Measurements from ENCODE around the gene BABAM2.

Gene BABAM2

GRCh38 chr2:27909901-27910300, 19.4 kb downstream of the BABAM2 start:
- Histone ChIP-seq H3K27ac (ENCODE audit: extremely low read depth, low read depth, low read length) (no peak overlapping the region), H3K4me1 (ENCODE audit: control insufficient read depth, insufficient read depth, low read length) (no peaks in the 10 kb centered on the region), H3K9me3 (ENCODE audit: control insufficient read depth, insufficient read depth, low read depth, low read length) (no peaks in the 10 kb centered on the region), H3K36me3 (ENCODE audit: control insufficient read depth in 2 of 2, insufficient read depth in 1 of 2, low read length in 2 of 2) (no peaks in the 10 kb centered on the region), H3K4me3 (ENCODE audit: low read depth, low read length) (no peak overlapping the region)
- ChIA-PET POLR2A (no interaction called here), CTCF (interaction anchor here (0.7 kb wide), 1 partner anchor 848 kb away, joined by 3 read pairs; no protein-coding TSS in a partner anchor)
- TF ChIP-seq ZBTB26 (tag by site-specific recombination; optimal IDR thresholded peaks at IDR 0.05) (no peak), KLF1 (tag by site-specific recombination; IDR thresholded peaks at IDR 0.05) (no peak), ZNF837 (tag by site-specific recombination; IDR thresholded peaks at IDR 0.05) (no peak), ZNF529 (tag by site-specific recombination; IDR thresholded peaks at IDR 0.05; ENCODE audit: insufficient replicate concordance) (no peak)

DNA sequence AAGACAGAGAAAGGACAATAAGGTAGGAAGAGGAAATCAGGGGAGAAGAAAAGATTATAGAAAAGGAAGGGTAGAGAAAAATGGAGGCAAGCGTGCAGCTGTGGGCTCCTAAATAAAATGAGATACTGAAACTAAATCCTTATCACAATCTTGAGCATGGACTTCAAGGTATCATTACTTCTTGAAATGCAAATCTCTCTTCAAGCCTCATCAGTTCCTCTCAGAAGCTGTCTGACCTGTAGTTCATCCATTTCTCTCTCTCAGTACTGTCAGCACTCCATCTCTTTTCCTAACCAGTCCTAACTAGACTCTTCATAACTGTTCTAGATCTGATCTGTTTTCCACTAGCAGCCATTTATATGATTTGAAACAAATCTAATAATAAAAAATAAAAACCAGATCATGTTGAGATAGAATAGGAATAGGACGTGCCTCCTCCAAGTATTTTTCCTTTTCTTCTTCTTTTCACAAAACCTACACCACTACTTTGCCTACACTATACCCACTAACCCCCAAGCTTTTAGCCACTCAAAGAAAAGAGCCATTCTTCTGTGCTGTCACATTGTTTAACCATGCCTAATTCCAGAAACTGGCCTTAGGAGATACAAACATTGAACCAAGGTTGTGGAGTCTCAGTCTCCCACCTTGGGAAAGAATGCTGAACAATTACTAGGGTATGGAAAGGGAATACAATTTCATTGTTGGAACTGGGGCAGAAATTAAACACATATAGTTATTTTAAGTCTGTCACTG, 21.1 kb downstream of the BABAM2 start:
- Histone ChIP-seq H3K27ac (ENCODE audit: extremely low read depth, low read depth, low read length) (no peak overlapping the region), H3K9me3 (ENCODE audit: control insufficient read depth, insufficient read depth, low read depth, low read length) (no peaks in the 10 kb centered on the region), H3K4me1 (ENCODE audit: control insufficient read depth, insufficient read depth, low read length) (peaks cover 14% of the 10 kb centered on the region; the same call in 1 of the 2 replicates), H3K4me3 (ENCODE audit: low read depth, low read length) (no peak overlapping the region), H3K36me3 (ENCODE audit: control insufficient read depth in 2 of 2, insufficient read depth in 1 of 2, low read length in 2 of 2) (no peaks in the 10 kb centered on the region)
- CTCF ChIA-PET, result interaction anchor here (0.6 kb wide), 2 partner anchors 282 to 629 kb away, joined by 3 read pairs; no protein-coding TSS in a partner anchor
- TF ChIP-seq ZNF239 (tag by site-specific recombination; IDR thresholded peaks at IDR 0.05) (no peak), ZBTB17 (tag by site-specific recombination; IDR thresholded peaks at IDR 0.05) (peak; percentile 87)
- POLR2A ChIA-PET, result no interaction called here

DNA sequence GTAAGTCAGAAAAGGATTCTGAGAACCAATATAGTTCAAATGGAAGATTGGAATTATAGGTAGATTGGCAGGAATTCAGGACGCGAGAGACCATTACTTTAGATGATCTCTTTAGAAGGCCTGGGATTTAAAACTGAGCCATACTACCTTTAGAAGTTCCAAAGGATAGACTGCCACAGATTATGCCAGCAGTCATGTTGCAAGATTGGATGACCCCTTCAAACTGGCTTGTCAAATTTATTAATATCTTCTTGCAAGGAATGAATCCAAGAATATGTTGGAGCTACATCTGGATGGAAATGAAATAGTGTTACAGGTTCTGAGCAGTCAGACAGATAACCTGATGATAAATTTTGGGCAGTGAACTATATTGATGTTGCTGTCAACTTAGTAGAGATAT, 22.0 kb downstream of the BABAM2 start:
- ChIA-PET POLR2A (no interaction called here), CTCF (no interaction called here)
- Histone ChIP-seq H3K4me1 (ENCODE audit: control insufficient read depth, insufficient read depth, low read length) (peaks cover 14% of the 10 kb centered on the region; the same call in 1 of the 2 replicates), H3K4me3 (ENCODE audit: low read depth, low read length) (no peak overlapping the region), H3K36me3 (ENCODE audit: control insufficient read depth in 2 of 2, insufficient read depth in 1 of 2, low read length in 2 of 2) (no peaks in the 10 kb centered on the region), H3K27ac (ENCODE audit: extremely low read depth, low read depth, low read length) (no peak overlapping the region), H3K9me3 (ENCODE audit: control insufficient read depth, insufficient read depth, low read depth, low read length) (no peaks in the 10 kb centered on the region)
- TF ChIP-seq ZFP37 (tag by site-specific recombination; IDR thresholded peaks at IDR 0.05) (no peak), ZNF423 (tag by site-specific recombination; IDR thresholded peaks at IDR 0.05) (no peak), ELK4 (IDR thresholded peaks at IDR 0.05; ENCODE audit: borderline replicate concordance, low read depth, low read length) (no peak), ZNF2 (tag by site-specific recombination; IDR thresholded peaks at IDR 0.05) (no peak), ZNF16 (tag by site-specific recombination; IDR thresholded peaks at IDR 0.05; ENCODE audit: low read depth) (no peak), ZNF544 (tag by site-specific recombination; IDR thresholded peaks at IDR 0.05) (no peak)
- TF ChIP-seq, protein P1, sequence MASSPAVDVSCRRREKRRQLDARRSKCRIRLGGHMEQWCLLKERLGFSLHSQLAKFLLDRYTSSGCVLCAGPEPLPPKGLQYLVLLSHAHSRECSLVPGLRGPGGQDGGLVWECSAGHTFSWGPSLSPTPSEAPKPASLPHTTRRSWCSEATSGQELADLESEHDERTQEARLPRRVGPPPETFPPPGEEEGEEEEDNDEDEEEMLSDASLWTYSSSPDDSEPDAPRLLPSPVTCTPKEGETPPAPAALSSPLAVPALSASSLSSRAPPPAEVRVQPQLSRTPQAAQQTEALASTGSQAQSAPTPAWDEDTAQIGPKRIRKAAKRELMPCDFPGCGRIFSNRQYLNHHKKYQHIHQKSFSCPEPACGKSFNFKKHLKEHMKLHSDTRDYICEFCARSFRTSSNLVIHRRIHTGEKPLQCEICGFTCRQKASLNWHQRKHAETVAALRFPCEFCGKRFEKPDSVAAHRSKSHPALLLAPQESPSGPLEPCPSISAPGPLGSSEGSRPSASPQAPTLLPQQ (tag by site-specific recombination; IDR thresholded peaks at IDR 0.05), result no peak
- TF ChIP-seq, protein P2, sequence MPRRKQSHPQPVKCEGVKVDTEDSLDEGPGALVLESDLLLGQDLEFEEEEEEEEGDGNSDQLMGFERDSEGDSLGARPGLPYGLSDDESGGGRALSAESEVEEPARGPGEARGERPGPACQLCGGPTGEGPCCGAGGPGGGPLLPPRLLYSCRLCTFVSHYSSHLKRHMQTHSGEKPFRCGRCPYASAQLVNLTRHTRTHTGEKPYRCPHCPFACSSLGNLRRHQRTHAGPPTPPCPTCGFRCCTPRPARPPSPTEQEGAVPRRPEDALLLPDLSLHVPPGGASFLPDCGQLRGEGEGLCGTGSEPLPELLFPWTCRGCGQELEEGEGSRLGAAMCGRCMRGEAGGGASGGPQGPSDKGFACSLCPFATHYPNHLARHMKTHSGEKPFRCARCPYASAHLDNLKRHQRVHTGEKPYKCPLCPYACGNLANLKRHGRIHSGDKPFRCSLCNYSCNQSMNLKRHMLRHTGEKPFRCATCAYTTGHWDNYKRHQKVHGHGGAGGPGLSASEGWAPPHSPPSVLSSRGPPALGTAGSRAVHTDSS (tag by site-specific recombination; IDR thresholded peaks at IDR 0.05), result no peak
